Hepatocyte (in vitro differentiated cells): Measurements from ENCODE around the gene ZNF862.

ENCODE experiments used
- EZH2 ChIP-seq: fragments of 200-600 bp; sonication (generic); IDR thresholded peaks from 2 replicates; pipeline ENCODE4 v1.6.1; 2016; ENCODE audit warnings: antibody characterized with exemption, mild to moderate bottlenecking, borderline replicate concordance
- EZH2phosphoT487 ChIP-seq: fragments of 200-600 bp; sonication (generic); IDR thresholded peaks from one replicate; pipeline ENCODE4 v1.6.1; 2018; ENCODE audit warnings: antibody characterized with exemption, mild to moderate bottlenecking, low read depth, moderate library complexity; ENCODE audit not compliant: unreplicated experiment, severe bottlenecking
- TF ChIP-seq, protein P1 (sequence below): fragments of 200-600 bp; sonication (generic); IDR thresholded peaks from 2 replicates; pipeline ENCODE4 v1.5.1; 2016; ENCODE audit warnings: antibody characterized with exemption, mild to moderate bottlenecking; ENCODE audit not compliant: poor library complexity

DNA sequence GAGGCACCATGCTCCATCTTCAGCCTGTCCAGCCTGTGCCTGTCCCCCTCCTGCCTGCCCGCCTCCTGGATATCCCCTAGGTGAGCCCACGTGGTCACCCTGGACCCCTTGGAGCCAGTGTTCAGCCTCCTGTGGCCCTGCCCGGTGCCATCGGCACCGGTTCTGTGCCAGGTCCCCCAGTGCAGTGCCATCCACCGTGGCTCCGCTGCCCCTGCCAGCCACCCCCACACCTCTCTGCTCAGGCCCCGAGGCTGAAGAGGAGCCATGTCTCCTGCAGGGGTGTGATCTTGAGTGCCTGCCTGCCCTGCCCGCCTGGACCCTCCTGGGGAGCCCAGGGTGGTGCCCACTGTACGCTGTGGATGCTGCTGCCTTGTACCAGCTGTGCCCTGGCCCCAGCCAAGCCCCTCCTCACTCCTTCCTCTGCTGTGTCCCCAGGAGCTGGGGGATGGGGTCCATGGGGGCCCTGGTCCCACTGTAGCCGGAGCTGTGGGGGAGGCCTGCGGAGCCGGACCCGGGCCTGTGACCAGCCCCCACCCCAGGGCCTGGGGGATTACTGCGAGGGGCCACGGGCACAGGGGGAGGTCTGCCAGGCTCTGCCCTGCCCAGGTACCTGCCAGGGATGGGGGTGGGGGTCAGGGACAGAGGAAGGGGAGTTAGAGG lies 26.2 kb upstream of the ZNF862 start:
- TF ChIP-seq EZH2, result no peak
- TF ChIP-seq, protein P1, sequence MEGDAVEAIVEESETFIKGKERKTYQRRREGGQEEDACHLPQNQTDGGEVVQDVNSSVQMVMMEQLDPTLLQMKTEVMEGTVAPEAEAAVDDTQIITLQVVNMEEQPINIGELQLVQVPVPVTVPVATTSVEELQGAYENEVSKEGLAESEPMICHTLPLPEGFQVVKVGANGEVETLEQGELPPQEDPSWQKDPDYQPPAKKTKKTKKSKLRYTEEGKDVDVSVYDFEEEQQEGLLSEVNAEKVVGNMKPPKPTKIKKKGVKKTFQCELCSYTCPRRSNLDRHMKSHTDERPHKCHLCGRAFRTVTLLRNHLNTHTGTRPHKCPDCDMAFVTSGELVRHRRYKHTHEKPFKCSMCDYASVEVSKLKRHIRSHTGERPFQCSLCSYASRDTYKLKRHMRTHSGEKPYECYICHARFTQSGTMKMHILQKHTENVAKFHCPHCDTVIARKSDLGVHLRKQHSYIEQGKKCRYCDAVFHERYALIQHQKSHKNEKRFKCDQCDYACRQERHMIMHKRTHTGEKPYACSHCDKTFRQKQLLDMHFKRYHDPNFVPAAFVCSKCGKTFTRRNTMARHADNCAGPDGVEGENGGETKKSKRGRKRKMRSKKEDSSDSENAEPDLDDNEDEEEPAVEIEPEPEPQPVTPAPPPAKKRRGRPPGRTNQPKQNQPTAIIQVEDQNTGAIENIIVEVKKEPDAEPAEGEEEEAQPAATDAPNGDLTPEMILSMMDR, result no peak
- no peak for TF ChIP-seq EZH2phosphoT487
